Uterine smooth muscle cell (primary cell): ENCODE measurements around the gene ZNF324. TPM values are rescaled to one million over a fixed set of nuclear protein-coding genes. Genes with fewer than 3 reads are reported as not detected.

ENCODE experiments used
- total RNA-seq: library from RNA; depleted of rRNA; stranded (reverse); fragments of >200 nt; gene quantifications from 2 replicates; pipeline ENCODE4 v1.2.3, GENCODE V29; 2014

ZNF324 gene
- 15.9 and 17.0 TPM in 2 replicates for total RNA-seq

GRCh38 chr19:58466760-58467589 lies at the start of gene ZNF324:
Gene ZNF324, plus strand, starts transcription at chr19:58467080. Its CDS starts 2,106 bp downstream, at chr19:58469186.

GRCh38 chr19:58439576-58440554 lies 27.0 kb upstream of the ZNF324 start, which contains the start of gene ZNF132:
Gene ZNF132, minus strand, starts transcription at chr19:58440153. Its CDS starts 332 bp downstream, at chr19:58439821.

GRCh38 chr19:58451358-58452101 lies 15.3 kb upstream of the ZNF324 start, which contains the start of gene ZNF324B:
Gene ZNF324B, plus strand, starts transcription at chr19:58451622. Its CDS starts 2,080 bp downstream, at chr19:58453702.

GRCh38 chr19:58475714-58476497 lies 9.0 kb downstream of the ZNF324 start, which contains the start of gene ZNF446:
Gene ZNF446, plus strand, starts transcription at chr19:58476352. Its CDS starts 867 bp downstream, at chr19:58477219.

GRCh38 chr19:58511353-58512208 lies 44.7 kb downstream of the ZNF324 start, which contains the start of gene SLC27A5:
Gene SLC27A5, minus strand, starts transcription at chr19:58511992. Its CDS starts 37 bp downstream, at chr19:58511955.

GRCh38 chr19:58519355-58520256 lies 52.7 kb downstream of the ZNF324 start, which contains the start of gene ZBTB45:
Gene ZBTB45, minus strand, starts transcription at chr19:58519810. Its CDS starts 2,137 bp downstream, at chr19:58517673.

Other genes starting within 250 kb of the ZNF324 start
- gene ZNF544, start 238.2 kb upstream of the ZNF324 start, total RNA-seq, result 37.5 and 44.8 TPM in 2 replicates
- 3.4 and 4.2 TPM in 2 replicates for gene ZNF8, start 188.1 kb upstream of the ZNF324 start, total RNA-seq
- 32.6 and 37.5 TPM in 2 replicates for gene ERVK3-1, start 161.7 kb upstream of the ZNF324 start, total RNA-seq
- gene ZSCAN22, start 140.1 kb upstream of the ZNF324 start, total RNA-seq, result 3.1 and 3.2 TPM in 2 replicates
- 10.4 and 16.0 TPM in 2 replicates for gene A1BG, start 113.6 kb upstream of the ZNF324 start, total RNA-seq
- gene ZNF497, start 104.3 kb upstream of the ZNF324 start, total RNA-seq, result 0.89 and 1.4 TPM in 2 replicates
- 3.1 and 3.5 TPM in 2 replicates for gene ZNF837, start 86.0 kb upstream of the ZNF324 start, total RNA-seq
- 1,967 and 1,989 TPM in 2 replicates for gene RPS5, start 79.8 kb upstream of the ZNF324 start, total RNA-seq
- 0.37 TPM in 1 of 2 replicates, not detected in the other for gene RNF225, start 71.4 kb upstream of the ZNF324 start, total RNA-seq
- 16.7 and 18.0 TPM in 2 replicates for gene ZNF584, start 58.4 kb upstream of the ZNF324 start, total RNA-seq
- 9.2 and 10.6 TPM in 2 replicates for gene ZNF132, start 26.9 kb upstream of the ZNF324 start, total RNA-seq
- gene ZNF324B, start 15.5 kb upstream of the ZNF324 start, total RNA-seq, result 10.0 and 12.1 TPM in 2 replicates
- gene ZNF446, start 9.3 kb downstream of the ZNF324 start, total RNA-seq, result 8.3 and 12.1 TPM in 2 replicates
- gene SLC27A5, start 44.9 kb downstream of the ZNF324 start, total RNA-seq, result 2.9 and 4.2 TPM in 2 replicates
- gene ZBTB45, start 52.7 kb downstream of the ZNF324 start, total RNA-seq, result 7.7 and 8.0 TPM in 2 replicates
- gene TRIM28, start 77.0 kb downstream of the ZNF324 start, total RNA-seq, result 265 and 355 TPM in 2 replicates
- gene CHMP2A, start 88.0 kb downstream of the ZNF324 start, total RNA-seq, result 115 and 140 TPM in 2 replicates
- gene UBE2M, start 91.5 kb downstream of the ZNF324 start, total RNA-seq, result 60.9 and 92.1 TPM in 2 replicates
- 13.8 and 19.1 TPM in 2 replicates for gene MZF1, start 106.3 kb downstream of the ZNF324 start, total RNA-seq